PC-3 (cell line): ENCODE measurements around the gene NPR3.

Experiments
- CTCF ChIP-seq: fragments of 300-600 bp; sonication (generic); conservative IDR thresholded peaks from 2 replicates; pipeline ENCODE4 v1.5.1; 2017; ENCODE audit warnings: antibody characterized with exemption, low read depth, mild to moderate bottlenecking, low read length
- EZH2 ChIP-seq: fragments of 300-600 bp; sonication (generic); IDR thresholded peaks from one replicate; pipeline ENCODE4 v1.6.1; 2017; ENCODE audit warnings: antibody characterized with exemption, mild to moderate bottlenecking, low read length; ENCODE audit not compliant: unreplicated experiment

- TF ChIP-seq CTCF (no peak), EZH2 (no peak)
Observed at GRCh38 chr5:32711362-32711680, 200 bp downstream of the NPR3 start.
